ENCODE results near the gene CLASP1. TPM values are rescaled to one million over a fixed set of nuclear protein-coding genes. Genes with fewer than 3 reads are reported as not detected.
A peak's percentile ranks its signal among the peaks of the same experiment; 100 is the strongest.
"Not testable (repeated sequence)": the region's sequence is repeated elsewhere in the genome, so short reads cannot be mapped to it uniquely, and the experiment has no call there.

Gene CLASP1
- total RNA-seq, 3 donors from 2014 or later: 30.0 to 64.6 (median 35.1) TPM

- no peak for TF ChIP-seq CTCF (IDR thresholded peaks at IDR 0.05)
- H3K4me1 ChIP-seq (ENCODE audit: low read depth): no peaks in the 10 kb centered on the region
- ATAC-seq: no peak
- intact Hi-C loops (cut with DNase I, micrococcal nuclease): no loop called here
- H3K4me3 ChIP-seq: no peak overlapping the region
- no peak for DNase-seq
- no peaks in the 10 kb centered on the region for H3K36me3 ChIP-seq (ENCODE audit: low read depth)
- H3K9me3 ChIP-seq: no peaks in the 10 kb centered on the region
Measured at GRCh38 chr2:121694398-121695170, 45.3 kb upstream of the CLASP1 start.

GRCh38 chr2:121690572-121690971 is 41.3 kb upstream of the CLASP1 start:
- ATAC-seq; H3K4me3 ChIP-seq; DNase-seq; H3K9me3 ChIP-seq; H3K4me1 ChIP-seq (ENCODE audit: low read depth); intact Hi-C loops (cut with DNase I, micrococcal nuclease); H3K36me3 ChIP-seq (ENCODE audit: low read depth): not testable (repeated sequence)

- H3K9me3 ChIP-seq: no peaks in the 10 kb centered on the region
- no peaks in the 10 kb centered on the region for H3K4me1 ChIP-seq (ENCODE audit: low read depth)
- TF ChIP-seq CTCF (IDR thresholded peaks at IDR 0.05): no peak
- no peak for DNase-seq
- intact Hi-C loops (cut with DNase I, micrococcal nuclease): no loop called here
- no peaks in the 10 kb centered on the region for H3K36me3 ChIP-seq (ENCODE audit: low read depth)
- no peak for ATAC-seq
- no peak overlapping the region for H3K4me3 ChIP-seq
Measured at GRCh38 chr2:121690095-121690494, 40.8 kb upstream of the CLASP1 start.

- no peak for TF ChIP-seq CTCF (IDR thresholded peaks at IDR 0.05)
- H3K9me3 ChIP-seq: no peaks in the 10 kb centered on the region
- H3K4me1 ChIP-seq (ENCODE audit: low read depth): no peaks in the 10 kb centered on the region
- ATAC-seq (no peak), DNase-seq (peak in 1 of 3 donors; percentile 15)
- no peak overlapping the region for H3K4me3 ChIP-seq
- no peaks in the 10 kb centered on the region for H3K36me3 ChIP-seq (ENCODE audit: low read depth)
- intact Hi-C loops (cut with DNase I, micrococcal nuclease): no loop called here
Measured at GRCh38 chr2:121689356-121689755, 40.1 kb upstream of the CLASP1 start.

GRCh38 chr2:121688820-121689219 is 39.6 kb upstream of the CLASP1 start:
- DNase-seq (no peak), ATAC-seq (no peak)
- Histone ChIP-seq H3K9me3 (peaks cover 2% of the 10 kb centered on the region), H3K36me3 (ENCODE audit: low read depth) (no peaks in the 10 kb centered on the region), H3K4me3 (no peak overlapping the region), H3K4me1 (ENCODE audit: low read depth) (no peaks in the 10 kb centered on the region)
- intact Hi-C loops (cut with DNase I, micrococcal nuclease): no loop called here
- no peak for TF ChIP-seq CTCF (IDR thresholded peaks at IDR 0.05)

GRCh38 chr2:121686902-121687301 is 37.6 kb upstream of the CLASP1 start:
- intact Hi-C loops (cut with DNase I, micrococcal nuclease): no loop called here
- H3K9me3 ChIP-seq: peaks cover 21% of the 10 kb centered on the region
- DNase-seq (no peak), ATAC-seq (no peak)
- no peaks in the 10 kb centered on the region for H3K36me3 ChIP-seq (ENCODE audit: low read depth)
- no peak for TF ChIP-seq CTCF (IDR thresholded peaks at IDR 0.05)
- H3K4me1 ChIP-seq (ENCODE audit: low read depth): no peaks in the 10 kb centered on the region
- H3K4me3 ChIP-seq: no peak overlapping the region
